ENCODE results near the gene SCLT1.

GRCh38 chr4:128946916-128947315 is 146.4 kb downstream of the SCLT1 start:
- no peak for TF ChIP-seq CTCF (IDR thresholded peaks at IDR 0.05)
- TF ChIP-seq POLR2A (IDR thresholded peaks at IDR 0.05) = no peak

Data from thyroid gland (tissue), 4 donors.